ENCODE measurements around the gene B4GALNT2. TPM values are rescaled to one million over a fixed set of nuclear protein-coding genes. Genes with fewer than 3 reads are reported as not detected.

B4GALNT2 gene
- polyA plus RNA-seq, 2 of the 4 experiments (the other 2 are of a cell fraction), result 0.36 to 0.49 TPM

DNA sequence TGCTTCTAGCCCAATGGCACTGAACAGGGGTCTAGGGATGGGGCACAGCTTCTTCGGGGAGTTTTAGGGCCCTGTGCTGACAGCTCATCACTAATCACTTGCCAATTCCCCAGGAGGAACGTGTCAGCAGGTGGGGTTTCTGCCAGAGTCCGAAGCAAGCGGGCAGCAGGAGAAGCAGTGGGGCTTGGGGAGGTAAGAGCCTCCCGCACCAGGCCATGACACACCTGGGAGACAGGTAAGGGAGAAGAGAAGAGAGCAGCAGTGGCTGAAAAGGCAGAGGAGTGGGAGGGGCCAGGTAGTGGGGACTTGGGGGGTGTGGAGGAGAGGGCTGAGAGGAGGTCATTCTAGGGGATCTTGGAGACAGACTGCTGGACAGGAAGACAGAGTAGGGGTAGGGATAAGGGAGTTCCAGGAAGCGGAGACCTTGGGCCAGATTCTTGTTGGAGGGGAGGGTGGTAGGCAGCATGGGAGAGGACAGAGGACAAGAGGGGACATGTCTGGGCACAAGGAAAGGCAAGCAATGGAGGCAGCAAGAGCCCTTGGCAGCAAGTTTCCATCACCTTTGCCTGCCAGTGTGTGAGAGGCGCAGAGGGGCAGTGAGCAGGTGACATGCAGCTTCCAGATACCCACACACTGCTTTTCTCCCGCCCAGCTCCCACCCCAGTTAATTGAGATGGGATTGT lies 93.1 kb downstream of the B4GALNT2 start:
- no peak for FAIRE-seq
- ChIA-PET CTCF (interaction anchor here (0.8 to 12.3 kb wide), 25 partner anchors 8 to 547 kb away, joined by 3 to 224 read pairs (median 10); partner anchors contain the start of genes ABI3 and GNGT2), POLR2A (interaction anchor here (0.9 kb wide), 1 partner anchor 228 kb away, joined by 3 read pairs; the partner anchor contains the start of gene IGF2BP1)
- H3K27ac ChIP-seq, result peak overlapping the region in 1 of 2 experiments; percentile 23; a peak in 2 of 6 replicates
- WGBS (ENCODE audit: missing lambda C conversion rate), result 73% methylated on average over 8 of the region's 8 CpGs
- TF ChIP-seq RCOR1 (IDR thresholded peaks at IDR 0.05; ENCODE audit: low read depth, low read length) (no peak), CBX8 (IDR thresholded peaks at IDR 0.05) (no peak), CHD2 (IDR thresholded peaks at IDR 0.05; ENCODE audit: low read length, partially characterized antibody) (no peak), HOXB5 (CRISPR knock-in tag; IDR thresholded peaks at IDR 0.05) (no peak), ZFP36 (IDR thresholded peaks at IDR 0.05; ENCODE audit: borderline replicate concordance, partially characterized antibody) (no peak), ZC3H11A (IDR thresholded peaks at IDR 0.05) (no peak), SREBF2 (IDR thresholded peaks at IDR 0.05) (no peak), NFE2L2 (conservative IDR thresholded peaks at IDR 0.05; ENCODE audit: low read length) (no peak), SMC3 (IDR thresholded peaks at IDR 0.05) (no peak), FOSB (CRISPR knock-in tag; IDR thresholded peaks at IDR 0.05) (no peak), HDAC2 (IDR thresholded peaks at IDR 0.05) (no peak)
- TF ChIP-seq, protein P1, sequence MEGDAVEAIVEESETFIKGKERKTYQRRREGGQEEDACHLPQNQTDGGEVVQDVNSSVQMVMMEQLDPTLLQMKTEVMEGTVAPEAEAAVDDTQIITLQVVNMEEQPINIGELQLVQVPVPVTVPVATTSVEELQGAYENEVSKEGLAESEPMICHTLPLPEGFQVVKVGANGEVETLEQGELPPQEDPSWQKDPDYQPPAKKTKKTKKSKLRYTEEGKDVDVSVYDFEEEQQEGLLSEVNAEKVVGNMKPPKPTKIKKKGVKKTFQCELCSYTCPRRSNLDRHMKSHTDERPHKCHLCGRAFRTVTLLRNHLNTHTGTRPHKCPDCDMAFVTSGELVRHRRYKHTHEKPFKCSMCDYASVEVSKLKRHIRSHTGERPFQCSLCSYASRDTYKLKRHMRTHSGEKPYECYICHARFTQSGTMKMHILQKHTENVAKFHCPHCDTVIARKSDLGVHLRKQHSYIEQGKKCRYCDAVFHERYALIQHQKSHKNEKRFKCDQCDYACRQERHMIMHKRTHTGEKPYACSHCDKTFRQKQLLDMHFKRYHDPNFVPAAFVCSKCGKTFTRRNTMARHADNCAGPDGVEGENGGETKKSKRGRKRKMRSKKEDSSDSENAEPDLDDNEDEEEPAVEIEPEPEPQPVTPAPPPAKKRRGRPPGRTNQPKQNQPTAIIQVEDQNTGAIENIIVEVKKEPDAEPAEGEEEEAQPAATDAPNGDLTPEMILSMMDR (IDR thresholded peaks at IDR 0.05), result no peak
- TF ChIP-seq, protein P2, sequence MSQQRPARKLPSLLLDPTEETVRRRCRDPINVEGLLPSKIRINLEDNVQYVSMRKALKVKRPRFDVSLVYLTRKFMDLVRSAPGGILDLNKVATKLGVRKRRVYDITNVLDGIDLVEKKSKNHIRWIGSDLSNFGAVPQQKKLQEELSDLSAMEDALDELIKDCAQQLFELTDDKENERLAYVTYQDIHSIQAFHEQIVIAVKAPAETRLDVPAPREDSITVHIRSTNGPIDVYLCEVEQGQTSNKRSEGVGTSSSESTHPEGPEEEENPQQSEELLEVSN (IDR thresholded peaks at IDR 0.05; ENCODE audit: borderline replicate concordance, low read depth), result no peak
- H3K4me1 ChIP-seq, result peaks cover 16% of the 10 kb centered on the region
- no peak overlapping the region for H3K4me3 ChIP-seq
- no peak for ATAC-seq
- DNase-seq (ENCODE audit: low read depth in 1 of 2, low spot score in 1 of 2), result no peak
- H3K9me3 ChIP-seq, result no peaks in the 10 kb centered on the region
- H3K4me2 ChIP-seq, result no peak overlapping the region

Other genes with a start within 250 kb of the B4GALNT2 start
- 287 and 394 TPM in 2 replicates for gene ATP5MC1, start 240.0 kb upstream of the B4GALNT2 start, polyA plus RNA-seq (2011; rRNA removed)
- 545 to 704 TPM (median 623 TPM) in 3 replicates for gene ATP5MC1, start 240.0 kb upstream of the B4GALNT2 start, polyA plus RNA-seq (2017; fragmentation: RNase III; extraction: RNeasy Plus Mini Kit Qiagen cat#74134 plus additional on column Dnase treatment)
- gene UBE2Z, start 224.4 kb upstream of the B4GALNT2 start, polyA plus RNA-seq (2011; rRNA removed), result 174 and 196 TPM in 2 replicates
- 104 to 114 TPM (median 109 TPM) in 3 replicates for gene UBE2Z, start 224.4 kb upstream of the B4GALNT2 start, polyA plus RNA-seq (2017; fragmentation: RNase III; extraction: RNeasy Plus Mini Kit Qiagen cat#74134 plus additional on column Dnase treatment)
- gene SNF8, start 187.9 kb upstream of the B4GALNT2 start, polyA plus RNA-seq (2011; rRNA removed), result 187 and 209 TPM in 2 replicates
- gene SNF8, start 187.9 kb upstream of the B4GALNT2 start, polyA plus RNA-seq (2017; fragmentation: RNase III; extraction: RNeasy Plus Mini Kit Qiagen cat#74134 plus additional on column Dnase treatment), result 298 to 323 TPM (median 320 TPM) in 3 replicates
- gene GIP, start 164.2 kb upstream of the B4GALNT2 start, polyA plus RNA-seq (2011; rRNA removed), result 6.1 and 6.3 TPM in 2 replicates
- gene GIP, start 164.2 kb upstream of the B4GALNT2 start, polyA plus RNA-seq (2017; fragmentation: RNase III; extraction: RNeasy Plus Mini Kit Qiagen cat#74134 plus additional on column Dnase treatment), result 3.5 to 5.2 TPM (median 5.2 TPM) in 3 replicates
- gene IGF2BP1, start 135.4 kb upstream of the B4GALNT2 start, polyA plus RNA-seq (2011; rRNA removed), result 26.2 and 30.1 TPM in 2 replicates
- gene IGF2BP1, start 135.4 kb upstream of the B4GALNT2 start, polyA plus RNA-seq (2017; fragmentation: RNase III; extraction: RNeasy Plus Mini Kit Qiagen cat#74134 plus additional on column Dnase treatment), result 38.0 to 42.3 TPM (median 40.3 TPM) in 3 replicates
- gene GNGT2, start 77.8 kb downstream of the B4GALNT2 start, polyA plus RNA-seq (2011; rRNA removed), result not detected in 2 replicates
- gene GNGT2, start 77.8 kb downstream of the B4GALNT2 start, polyA plus RNA-seq (2017; fragmentation: RNase III; extraction: RNeasy Plus Mini Kit Qiagen cat#74134 plus additional on column Dnase treatment), result 0.25 to 0.34 TPM (median 0.31 TPM) in 3 replicates
- not detected in 2 replicates for gene ABI3, start 77.9 kb downstream of the B4GALNT2 start, polyA plus RNA-seq (2011; rRNA removed)
- gene ABI3, start 77.9 kb downstream of the B4GALNT2 start, polyA plus RNA-seq (2017; fragmentation: RNase III; extraction: RNeasy Plus Mini Kit Qiagen cat#74134 plus additional on column Dnase treatment), result not detected in 3 replicates
- gene PHOSPHO1, start 98.0 kb downstream of the B4GALNT2 start, polyA plus RNA-seq (2011; rRNA removed), result 0.32 and 0.34 TPM in 2 replicates
- gene PHOSPHO1, start 98.0 kb downstream of the B4GALNT2 start, polyA plus RNA-seq (2017; fragmentation: RNase III; extraction: RNeasy Plus Mini Kit Qiagen cat#74134 plus additional on column Dnase treatment), result 0.98 to 1.6 TPM (median 1.1 TPM) in 3 replicates
- gene ZNF652, start 229.5 kb downstream of the B4GALNT2 start, polyA plus RNA-seq (2011; rRNA removed), result 13.1 and 14.8 TPM in 2 replicates
- gene ZNF652, start 229.5 kb downstream of the B4GALNT2 start, polyA plus RNA-seq (2017; fragmentation: RNase III; extraction: RNeasy Plus Mini Kit Qiagen cat#74134 plus additional on column Dnase treatment), result 5.5 to 5.7 TPM (median 5.5 TPM) in 3 replicates

All from A549 (cell line).